Esophagus muscularis mucosa (tissue), 4 donors: ENCODE data around the gene SERPINA1. TPM values are rescaled to one million over a fixed set of nuclear protein-coding genes. Genes with fewer than 3 reads are reported as not detected.

Source experiments
- DNase-seq: peaks from one replicate; pipeline ENCODE4 v3.0.0-alpha.2; 2017; ENCODE audit errors: extremely low spot score
- H3K27ac ChIP-seq, 4 donors: fragments of 200-600 bp; sonication (generic); replicated peaks in 1 of 4; 1 replicate in 3 of 4; 2 replicates in 1 of 4; pipeline ENCODE4 v1.5.1; 2016 to 2019; ENCODE audit warnings: mild to moderate bottlenecking in 1 of 4
- H3K27me3 ChIP-seq, 4 donors: fragments of 200-600 bp; sonication (generic); one replicate each; pipeline versions ENCODE4 v1.5.1 to v1.6.0; 2016 to 2019
- H3K36me3 ChIP-seq, 4 donors: fragments of 200-600 bp; sonication (generic); one replicate each; pipeline ENCODE4 v1.5.1; 2016 to 2019
- H3K4me1 ChIP-seq, 4 donors: fragments of 200-600 bp; sonication (generic); one replicate each; pipeline ENCODE4 v1.5.1; 2016 to 2019
- H3K4me3 ChIP-seq, 4 donors: fragments of 200-600 bp; sonication (generic); 1 replicate in 2 of 4; 2 replicates in 2 of 4; pipeline ENCODE4 v1.5.1; 2016 to 2019; ENCODE audit warnings: mild to moderate bottlenecking in 4 of 4, moderate library complexity in 1 of 4
- H3K9me3 ChIP-seq, 4 donors: fragments of 200-600 bp; sonication (generic); 1 replicate in 3 of 4; 2 replicates in 1 of 4; pipeline ENCODE4 v1.5.1; 2016 to 2019
- EP300 ChIP-seq: sonication (generic); formaldehyde crosslinking; IDR thresholded peaks from one replicate; pipeline ENCODE4 v1.6.1; 2017; ENCODE audit warnings: antibody characterized with exemption
- POLR2A ChIP-seq: fragments of 450-650 bp; IDR thresholded peaks from one replicate; pipeline ENCODE4 v1.6.1; 2017; ENCODE audit warnings: antibody characterized with exemption, moderate library complexity, mild to moderate bottlenecking, low read depth
- POLR2AphosphoS5 ChIP-seq, 2 donors: sonication (generic); formaldehyde crosslinking; IDR thresholded peaks; one replicate each; pipeline ENCODE4 v1.6.1; 2017; ENCODE audit warnings: antibody characterized with exemption in 2 of 2
- WGBS: methylation state at CpG from one replicate; pipeline ENCODE4 v1.1.5; 2018; 5-methylcytosine and 5-hydroxymethylcytosine counted together
- intact Hi-C: fragments of 100-400 bp; cut with DNase I; formaldehyde crosslinking; loops from one replicate; pipeline ENCODE4 v1.15.1; 2023
- total RNA-seq, 4 donors: library from RNA; depleted of rRNA; stranded (reverse); fragments of >200 nt; gene quantifications; one replicate each; pipeline versions ENCODE4 v1.1.0 to v1.2.1, GENCODE V29; 2016
- TF ChIP-seq, protein P1 (sequence below), 3 experiments: fragments of 200-600 bp in 2 of 3; fragments of 450-650 bp in 1 of 3; sonication (generic) in 2 of 3; IDR thresholded peaks; one replicate each; pipeline ENCODE4 v1.5.1; 2017 to 2019; ENCODE audit warnings: antibody characterized with exemption in 3 of 3, mild to moderate bottlenecking in 2 of 3, moderate library complexity in 1 of 3

SERPINA1 gene
- total RNA-seq, 4 donors from 2014 or later = 1.7 to 20.2 (median 2.2) TPM

DNA sequence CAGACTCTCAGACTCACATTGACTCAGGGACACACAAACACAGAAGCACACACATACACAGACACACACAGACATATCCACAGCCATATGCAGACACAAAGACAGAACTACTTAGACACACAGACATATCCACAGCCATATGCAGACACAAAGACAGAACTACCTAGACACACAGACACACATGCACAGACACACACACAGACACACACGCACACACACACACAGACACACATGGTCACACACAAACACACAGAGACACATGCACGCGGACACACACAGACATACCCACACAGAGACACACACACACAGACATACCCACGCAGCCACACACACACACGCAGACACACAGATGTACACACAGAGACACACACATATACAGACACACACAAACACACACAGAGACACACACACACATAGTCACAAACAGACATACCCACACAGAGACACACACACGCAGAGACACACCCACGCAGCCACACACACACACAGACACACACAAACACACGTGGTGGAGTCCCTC, 25.7 kb downstream of the SERPINA1 start:
- intact Hi-C loops = no loop called here
- TF ChIP-seq POLR2A (no peak), EP300 (no peak), POLR2AphosphoS5 (IDR thresholded peaks at IDR 0.05) (no peak)
- TF ChIP-seq, protein P1, sequence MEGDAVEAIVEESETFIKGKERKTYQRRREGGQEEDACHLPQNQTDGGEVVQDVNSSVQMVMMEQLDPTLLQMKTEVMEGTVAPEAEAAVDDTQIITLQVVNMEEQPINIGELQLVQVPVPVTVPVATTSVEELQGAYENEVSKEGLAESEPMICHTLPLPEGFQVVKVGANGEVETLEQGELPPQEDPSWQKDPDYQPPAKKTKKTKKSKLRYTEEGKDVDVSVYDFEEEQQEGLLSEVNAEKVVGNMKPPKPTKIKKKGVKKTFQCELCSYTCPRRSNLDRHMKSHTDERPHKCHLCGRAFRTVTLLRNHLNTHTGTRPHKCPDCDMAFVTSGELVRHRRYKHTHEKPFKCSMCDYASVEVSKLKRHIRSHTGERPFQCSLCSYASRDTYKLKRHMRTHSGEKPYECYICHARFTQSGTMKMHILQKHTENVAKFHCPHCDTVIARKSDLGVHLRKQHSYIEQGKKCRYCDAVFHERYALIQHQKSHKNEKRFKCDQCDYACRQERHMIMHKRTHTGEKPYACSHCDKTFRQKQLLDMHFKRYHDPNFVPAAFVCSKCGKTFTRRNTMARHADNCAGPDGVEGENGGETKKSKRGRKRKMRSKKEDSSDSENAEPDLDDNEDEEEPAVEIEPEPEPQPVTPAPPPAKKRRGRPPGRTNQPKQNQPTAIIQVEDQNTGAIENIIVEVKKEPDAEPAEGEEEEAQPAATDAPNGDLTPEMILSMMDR (IDR thresholded peaks at IDR 0.05) = no peak
- Histone ChIP-seq H3K27me3 (peaks cover 0 to 8% (median 0%) of the 10 kb centered on the region in 4 donors), H3K36me3 (no peaks in the 10 kb centered on the region), H3K4me1 (no peaks in the 10 kb centered on the region), H3K27ac (no peak overlapping the region), H3K4me3 (no peak overlapping the region), H3K9me3 (no peaks in the 10 kb centered on the region)
- DNase-seq = no peak
- WGBS = 73% methylated on average over 8 of the region's 8 CpGs

DNA sequence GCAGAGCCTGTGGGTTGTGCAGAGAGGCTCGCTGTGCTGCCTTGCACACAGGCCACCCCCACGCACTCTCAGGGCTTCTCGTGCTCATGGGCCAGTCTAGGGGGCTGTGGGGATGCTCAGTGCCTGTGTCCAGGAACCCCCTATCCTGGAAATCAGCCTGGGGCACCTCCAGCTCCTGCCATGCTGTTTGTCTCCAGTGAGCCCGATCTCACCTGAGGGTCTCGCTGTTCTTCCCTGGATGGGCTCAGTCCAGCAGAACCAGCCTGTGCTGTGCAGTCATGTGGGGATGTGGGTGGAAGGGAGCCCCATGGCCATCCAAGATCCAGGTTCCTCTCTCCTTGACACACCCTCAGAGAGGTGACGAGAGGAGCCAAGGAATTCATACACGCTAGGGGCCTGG, 26.7 kb downstream of the SERPINA1 start:
- Histone ChIP-seq H3K36me3 (no peaks in the 10 kb centered on the region), H3K4me1 (no peaks in the 10 kb centered on the region), H3K27ac (no peak overlapping the region), H3K9me3 (no peaks in the 10 kb centered on the region), H3K27me3 (peaks cover 0 to 13% (median 0%) of the 10 kb centered on the region in 4 donors), H3K4me3 (no peak overlapping the region)
- no peak for DNase-seq
- TF ChIP-seq, protein P1 (IDR thresholded peaks at IDR 0.05) = no peak
- TF ChIP-seq EP300 = no peak
- no peak for TF ChIP-seq POLR2AphosphoS5 (IDR thresholded peaks at IDR 0.05)
- no peak for TF ChIP-seq POLR2A
- intact Hi-C loops = no loop called here
- 91% methylated on average over 7 of the region's 7 CpGs for WGBS

DNA sequence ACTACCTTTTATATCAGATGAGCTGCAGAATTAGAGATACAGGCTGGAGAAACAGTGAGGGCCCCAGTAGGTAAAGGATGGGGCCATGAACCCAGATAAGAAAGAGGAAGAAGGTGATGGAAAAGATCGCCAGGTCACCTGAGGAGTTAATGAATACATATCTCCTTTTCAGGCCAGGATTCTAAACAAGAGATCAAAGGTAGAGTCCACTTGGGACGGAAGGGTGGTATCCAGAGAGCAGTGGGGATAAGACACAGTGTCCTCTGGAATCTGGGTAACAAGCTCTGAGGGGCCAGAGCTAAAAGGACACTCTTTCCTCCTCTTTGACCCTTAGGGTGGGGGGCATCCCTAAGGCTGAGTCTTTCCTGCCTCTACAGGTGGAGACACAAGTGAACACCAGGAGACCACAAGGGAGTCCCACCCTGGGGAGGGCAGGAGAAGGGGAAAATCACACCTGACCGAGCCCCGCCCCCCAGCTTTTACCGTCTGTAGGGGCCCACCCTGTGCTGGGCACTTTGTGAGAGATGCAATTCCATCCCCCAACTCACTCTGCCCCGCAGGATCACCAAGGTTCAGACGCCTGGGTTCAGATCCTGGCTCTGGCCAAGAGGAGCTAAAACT, 27.3 kb downstream of the SERPINA1 start:
- intact Hi-C loops = no loop called here
- WGBS = 58% methylated on average over 4 of the region's 7 CpGs
- TF ChIP-seq EP300 (no peak), POLR2A (no peak), POLR2AphosphoS5 (IDR thresholded peaks at IDR 0.05) (no peak)
- TF ChIP-seq, protein P1 (IDR thresholded peaks at IDR 0.05) = no peak
- Histone ChIP-seq H3K36me3 (no peaks in the 10 kb centered on the region), H3K4me1 (no peaks in the 10 kb centered on the region), H3K27me3 (peaks cover 0 to 19% (median 0%) of the 10 kb centered on the region in 4 donors), H3K27ac (no peak overlapping the region), H3K9me3 (no peaks in the 10 kb centered on the region), H3K4me3 (no peak overlapping the region)
- no peak for DNase-seq

DNA sequence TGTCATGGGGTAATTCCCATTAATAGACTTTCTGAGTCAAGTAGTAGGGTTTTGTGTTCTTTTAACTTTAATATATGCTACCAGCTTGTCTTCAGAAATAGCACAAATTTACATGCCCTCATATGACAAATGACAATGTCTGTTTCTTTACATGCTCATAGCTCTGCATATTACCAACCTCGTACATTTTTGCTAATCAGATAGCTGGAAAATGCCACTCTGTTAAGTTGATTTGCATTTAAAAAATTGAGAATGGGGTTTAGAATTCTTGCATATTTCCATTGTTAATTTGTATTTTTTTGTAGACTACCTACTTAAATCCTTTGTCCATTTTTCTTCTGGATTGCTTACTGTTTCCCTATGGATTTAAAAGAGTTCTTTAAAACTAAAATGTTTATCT, 31.2 kb downstream of the SERPINA1 start:
- peaks cover 0 to 21% (median 0%) of the 10 kb centered on the region in 4 donors for H3K27me3 ChIP-seq
- H3K27ac ChIP-seq = no peak overlapping the region
- H3K4me3 ChIP-seq = no peak overlapping the region
- TF ChIP-seq POLR2AphosphoS5 (IDR thresholded peaks at IDR 0.05) (no peak), POLR2A (no peak), EP300 (no peak)
- TF ChIP-seq, protein P1 (IDR thresholded peaks at IDR 0.05) = no peak
- intact Hi-C loops = loop anchor here (10.0 kb wide), 1 partner anchor 128 kb away; no protein-coding TSS in a partner anchor
- H3K36me3 ChIP-seq = no peaks in the 10 kb centered on the region
- H3K9me3 ChIP-seq = no peaks in the 10 kb centered on the region
- DNase-seq = no peak
- WGBS = 62% methylated on average over 1 of the region's 1 CpG
- H3K4me1 ChIP-seq = no peaks in the 10 kb centered on the region
